Stimulated activated CD8-positive, alpha-beta memory T cell treated with anti-CD3 and anti-CD28 coated beads, Interleukin-12 subunit alpha, Interleukin-12 subunit beta, amount 100 ng/mL, for 4 hours (primary cell): ENCODE results near the gene LRRC1.

Experiments used
- DNase-seq: peaks from one replicate; pipeline ENCODE4 v3.0.0-alpha.2; 2020; ENCODE audit warnings: low read depth

The LRRC1 gene

GRCh38 chr6:53961679-53962370 lies 167.0 kb downstream of the LRRC1 start:
- DNase-seq = no peak

GRCh38 chr6:53962646-53963045 lies 167.8 kb downstream of the LRRC1 start:
- DNase-seq = no peak

- no peak for DNase-seq
These were observed 172.6 kb downstream of the LRRC1 start for GRCh38 chr6:53967415-53967814.
